Vagina (tissue), 2 donors: Measurements from ENCODE around the gene NOP9. TPM values are rescaled to one million over a fixed set of nuclear protein-coding genes. Genes with fewer than 3 reads are reported as not detected.
A peak's percentile ranks its signal among the peaks of the same experiment; 100 is the strongest.

ENCODE experiments used
- DNase-seq, 2 donors: peaks; one replicate each; pipeline ENCODE4 v3.0.0-alpha.2; 2017; ENCODE audit errors: extremely low spot score in 2 of 2
- H3K27ac ChIP-seq: fragments of 200-600 bp; sonication (generic); one replicate; pipeline ENCODE4 v1.5.1; 2019
- H3K27me3 ChIP-seq: fragments of 200-600 bp; sonication (generic); one replicate; pipeline ENCODE4 v1.5.1; 2019
- H3K36me3 ChIP-seq, 2 donors: fragments of 200-600 bp; sonication (generic); one replicate each; pipeline ENCODE4 v1.5.1; 2017 to 2019
- H3K4me1 ChIP-seq: fragments of 200-600 bp; sonication (generic); one replicate; pipeline ENCODE4 v1.5.1; 2019
- H3K4me3 ChIP-seq, 2 donors: fragments of 200-600 bp; sonication (generic); 1 replicate in 1 of 2; 2 replicates in 1 of 2; pipeline ENCODE4 v1.5.1; 2016 to 2019
- H3K9me3 ChIP-seq: fragments of 200-600 bp; sonication (generic); one replicate; pipeline ENCODE4 v1.5.1; 2019
- POLR2A ChIP-seq, 2 donors: fragments of 450-650 bp; IDR thresholded peaks; one replicate each; pipeline ENCODE4 v1.6.1; 2017; ENCODE audit warnings: antibody characterized with exemption in 2 of 2, mild to moderate bottlenecking in 2 of 2, moderate library complexity in 2 of 2
- POLR2AphosphoS5 ChIP-seq, 2 donors: sonication (generic); formaldehyde crosslinking; IDR thresholded peaks; one replicate each; pipeline ENCODE4 v1.9.0; 2017; ENCODE audit warnings: antibody characterized with exemption in 2 of 2, mild to moderate bottlenecking in 2 of 2, low read depth in 1 of 2; ENCODE audit not compliant: insufficient read depth in 1 of 2
- intact Hi-C: fragments of 100-400 bp; cut with DNase I; formaldehyde crosslinking; loops from one replicate; pipeline ENCODE4 v1.15.1; 2023
- total RNA-seq: library from RNA; depleted of rRNA; stranded (reverse); fragments of >200 nt; gene quantifications from one replicate; pipeline ENCODE4 v1.2.3, GENCODE V29; 2016
- TF ChIP-seq, protein P1 (sequence below), 3 experiments: fragments of 450-650 bp in 2 of 3; fragments of 200-600 bp in 1 of 3; sonication (generic) in 1 of 3; IDR thresholded peaks; one replicate each; pipeline ENCODE4 v1.5.1; 2017 to 2019; ENCODE audit warnings: antibody characterized with exemption in 3 of 3, mild to moderate bottlenecking in 2 of 3, moderate library complexity in 2 of 3

The NOP9 gene
- total RNA-seq, 1 donor from 2014 or later = 13.8 TPM

DNA sequence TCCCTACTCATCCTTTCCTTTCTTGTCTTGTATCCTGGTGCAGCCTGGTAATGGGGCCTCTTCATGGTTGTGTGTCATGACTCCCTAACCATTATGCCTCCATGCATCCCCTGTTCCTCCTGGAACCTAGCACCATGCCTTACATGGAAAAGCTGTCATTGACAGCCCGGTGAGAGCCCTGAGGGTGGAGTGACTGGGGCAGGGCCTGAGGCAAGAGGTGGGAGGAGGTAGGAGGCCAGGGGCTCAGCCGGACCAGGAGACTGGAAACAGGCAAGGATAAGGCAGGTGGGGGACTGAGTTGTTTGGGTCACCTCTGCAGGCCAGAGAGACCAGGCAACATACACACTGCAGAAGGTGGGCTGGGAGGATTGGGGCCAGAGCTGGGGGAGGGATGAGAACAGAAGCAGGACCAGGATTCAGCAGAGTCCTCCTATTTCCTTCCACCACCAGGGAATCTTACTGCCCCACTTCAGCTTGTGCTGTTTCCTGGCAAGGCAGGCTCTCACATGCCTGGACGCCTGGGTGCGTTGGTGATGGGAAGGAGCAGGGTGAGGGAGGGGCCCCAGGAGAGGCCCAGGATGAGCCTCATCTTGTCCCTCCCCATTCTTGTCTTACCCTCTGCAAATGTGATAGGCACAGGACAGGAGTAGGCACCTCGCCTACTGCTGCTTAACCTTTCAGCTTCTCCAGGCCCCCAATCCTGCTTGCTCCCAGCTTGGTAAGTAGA is 10.1 kb downstream of the NOP9 start, which contains the start of gene LTB4R2:
Gene LTB4R2, plus strand, starts transcription at position 603 of the 727 bp plus-strand sequence. CDS start 525 bp downstream, outside the sequence.
- peaks cover 0 to 27% of the 10 kb centered on the region in 2 donors for H3K36me3 ChIP-seq

DNA sequence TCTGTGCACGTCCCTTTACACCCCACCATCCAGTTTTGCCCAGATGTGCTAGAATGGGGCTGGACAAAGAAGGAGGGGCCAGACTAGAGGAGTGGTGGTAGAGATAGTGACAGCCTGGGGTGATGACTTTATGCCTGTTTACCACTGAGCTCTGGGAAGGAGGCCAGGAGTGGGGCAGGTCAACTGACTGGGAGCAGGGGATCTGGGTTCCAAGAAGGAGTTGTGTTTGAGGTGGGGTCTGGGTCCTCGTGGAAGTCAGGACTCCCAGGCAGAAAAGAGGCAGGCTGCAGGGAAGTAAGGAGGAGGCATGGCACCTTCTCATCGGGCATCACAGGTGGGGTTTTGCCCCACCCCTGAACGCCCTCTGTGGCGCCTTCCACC is 10.6 kb downstream of the NOP9 start:
- Histone ChIP-seq H3K4me3 (peak overlapping the region; percentile 48 to 58), H3K9me3 (no peaks in the 10 kb centered on the region), H3K36me3 (peaks cover 0 to 21% of the 10 kb centered on the region in 2 donors), H3K27ac (peak overlapping the region; percentile 87), H3K27me3 (no peaks in the 10 kb centered on the region), H3K4me1 (peaks cover 73% of the 10 kb centered on the region)
- intact Hi-C loops = no loop called here
- no peak for TF ChIP-seq POLR2AphosphoS5 (IDR thresholded peaks at IDR 0.05; ENCODE audit: insufficient read depth in 1 of 2, low read depth in 1 of 2)
- TF ChIP-seq, protein P1, sequence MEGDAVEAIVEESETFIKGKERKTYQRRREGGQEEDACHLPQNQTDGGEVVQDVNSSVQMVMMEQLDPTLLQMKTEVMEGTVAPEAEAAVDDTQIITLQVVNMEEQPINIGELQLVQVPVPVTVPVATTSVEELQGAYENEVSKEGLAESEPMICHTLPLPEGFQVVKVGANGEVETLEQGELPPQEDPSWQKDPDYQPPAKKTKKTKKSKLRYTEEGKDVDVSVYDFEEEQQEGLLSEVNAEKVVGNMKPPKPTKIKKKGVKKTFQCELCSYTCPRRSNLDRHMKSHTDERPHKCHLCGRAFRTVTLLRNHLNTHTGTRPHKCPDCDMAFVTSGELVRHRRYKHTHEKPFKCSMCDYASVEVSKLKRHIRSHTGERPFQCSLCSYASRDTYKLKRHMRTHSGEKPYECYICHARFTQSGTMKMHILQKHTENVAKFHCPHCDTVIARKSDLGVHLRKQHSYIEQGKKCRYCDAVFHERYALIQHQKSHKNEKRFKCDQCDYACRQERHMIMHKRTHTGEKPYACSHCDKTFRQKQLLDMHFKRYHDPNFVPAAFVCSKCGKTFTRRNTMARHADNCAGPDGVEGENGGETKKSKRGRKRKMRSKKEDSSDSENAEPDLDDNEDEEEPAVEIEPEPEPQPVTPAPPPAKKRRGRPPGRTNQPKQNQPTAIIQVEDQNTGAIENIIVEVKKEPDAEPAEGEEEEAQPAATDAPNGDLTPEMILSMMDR (IDR thresholded peaks at IDR 0.05) = no peak
- no peak for TF ChIP-seq POLR2A (IDR thresholded peaks at IDR 0.05)
- DNase-seq = no peak

More for the DNA sequence above, 10.1 kb downstream of the NOP9 start, which contains the start of gene LTB4R2:
- intact Hi-C loops = no loop called here
- no peak for DNase-seq
- Histone ChIP-seq H3K4me3 (peak within 1 kb of the TSS; percentile 48 to 58), H3K4me1 (peaks cover 68% of the 10 kb centered on the region), H3K27me3 (no peaks in the 10 kb centered on the region), H3K9me3 (no peaks in the 10 kb centered on the region), H3K27ac (peak within 1 kb of the TSS; percentile 87)
- no peak for TF ChIP-seq POLR2AphosphoS5 (IDR thresholded peaks at IDR 0.05; ENCODE audit: insufficient read depth in 1 of 2, low read depth in 1 of 2)
- TF ChIP-seq POLR2A (IDR thresholded peaks at IDR 0.05) = no peak
- TF ChIP-seq, protein P1 (IDR thresholded peaks at IDR 0.05) = no peak

DNA sequence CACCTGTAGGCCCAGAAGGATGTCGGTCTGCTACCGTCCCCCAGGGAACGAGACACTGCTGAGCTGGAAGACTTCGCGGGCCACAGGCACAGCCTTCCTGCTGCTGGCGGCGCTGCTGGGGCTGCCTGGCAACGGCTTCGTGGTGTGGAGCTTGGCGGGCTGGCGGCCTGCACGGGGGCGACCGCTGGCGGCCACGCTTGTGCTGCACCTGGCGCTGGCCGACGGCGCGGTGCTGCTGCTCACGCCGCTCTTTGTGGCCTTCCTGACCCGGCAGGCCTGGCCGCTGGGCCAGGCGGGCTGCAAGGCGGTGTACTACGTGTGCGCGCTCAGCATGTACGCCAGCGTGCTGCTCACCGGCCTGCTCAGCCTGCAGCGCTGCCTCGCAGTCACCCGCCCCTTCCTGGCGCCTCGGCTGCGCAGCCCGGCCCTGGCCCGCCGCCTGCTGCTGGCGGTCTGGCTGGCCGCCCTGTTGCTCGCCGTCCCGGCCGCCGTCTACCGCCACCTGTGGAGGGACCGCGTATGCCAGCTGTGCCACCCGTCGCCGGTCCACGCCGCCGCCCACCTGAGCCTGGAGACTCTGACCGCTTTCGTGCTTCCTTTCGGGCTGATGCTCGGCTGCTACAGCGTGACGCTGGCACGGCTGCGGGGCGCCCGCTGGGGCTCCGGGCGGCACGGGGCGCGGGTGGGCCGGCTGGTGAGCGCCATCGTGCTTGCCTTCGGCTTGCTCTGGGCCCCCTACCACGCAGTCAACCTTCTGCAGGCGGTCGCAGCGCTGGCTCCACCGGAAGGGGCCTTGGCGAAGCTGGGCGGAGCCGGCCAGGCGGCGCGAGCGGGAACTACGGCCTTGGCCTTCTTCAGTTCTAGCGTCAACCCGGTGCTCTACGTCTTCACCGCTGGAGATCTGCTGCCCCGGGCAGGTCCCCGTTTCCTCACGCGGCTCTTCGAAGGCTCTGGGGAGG is 11.3 kb downstream of the NOP9 start, which contains the start of gene LTB4R:
Gene LTB4R, plus strand, starts transcription at position 857 of the 959 bp plus-strand sequence. CDS start 4,150 bp downstream, outside the sequence.
- intact Hi-C loops = no loop called here
- H3K4me1 ChIP-seq = peaks cover 80% of the 10 kb centered on the region

DNA sequence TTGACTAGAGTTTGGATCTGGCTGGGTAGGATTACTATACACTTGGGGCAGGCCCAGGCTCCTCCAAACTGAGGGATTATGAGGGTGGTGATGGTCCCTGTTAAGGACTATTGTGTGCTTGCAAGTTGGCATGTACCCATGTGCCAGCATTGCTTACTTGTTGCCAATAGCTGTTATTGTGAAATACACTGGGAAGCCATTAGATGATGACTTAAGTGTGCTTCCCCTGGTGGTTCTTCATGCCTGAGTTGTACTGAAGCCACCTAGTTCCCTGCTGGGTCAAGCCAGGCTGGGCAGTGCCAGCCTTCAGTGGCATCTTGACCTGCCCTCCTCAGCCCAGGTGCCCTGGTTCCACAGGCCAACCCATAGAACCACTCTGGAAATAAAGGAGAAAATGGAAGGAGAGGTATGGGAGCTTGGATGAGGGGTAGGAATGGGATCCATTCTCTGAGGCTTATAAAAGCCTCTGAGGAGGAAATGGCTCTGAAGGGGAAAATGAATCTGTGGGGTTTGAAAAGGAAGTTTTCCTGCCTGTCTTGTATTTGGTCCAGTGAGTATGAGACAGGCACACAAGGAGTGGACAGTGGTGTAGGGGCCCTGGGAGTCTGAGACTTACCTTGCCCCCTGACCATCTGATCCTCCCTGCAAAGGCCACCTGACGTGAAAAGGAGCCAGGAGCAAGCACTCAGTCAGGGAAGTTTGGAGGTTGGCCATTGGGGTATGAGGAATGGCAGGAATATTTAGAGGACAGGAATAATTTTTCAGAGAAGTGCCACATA is 12.4 kb downstream of the NOP9 start:
- H3K4me1 ChIP-seq = peaks cover 91% of the 10 kb centered on the region
- intact Hi-C loops = no loop called here
- no peak for DNase-seq

More for the DNA sequence above, 11.3 kb downstream of the NOP9 start, which contains the start of gene LTB4R:
- no peak for DNase-seq
- H3K27ac ChIP-seq = peak within 1 kb of the TSS; percentile 87
- TF ChIP-seq POLR2AphosphoS5 (IDR thresholded peaks at IDR 0.05; ENCODE audit: insufficient read depth in 1 of 2, low read depth in 1 of 2) = no peak
- no peak for TF ChIP-seq POLR2A (IDR thresholded peaks at IDR 0.05)
- TF ChIP-seq, protein P1 (IDR thresholded peaks at IDR 0.05) = peak in 2 of 3 experiments; percentile 12 to 45
- H3K9me3 ChIP-seq = no peaks in the 10 kb centered on the region
- no peaks in the 10 kb centered on the region for H3K27me3 ChIP-seq
- peak within 1 kb of the TSS; percentile 48 to 58 for H3K4me3 ChIP-seq
- H3K36me3 ChIP-seq = peaks cover 0 to 15% of the 10 kb centered on the region in 2 donors

More for the DNA sequence above, 12.4 kb downstream of the NOP9 start:
- Histone ChIP-seq H3K27ac (peak overlapping the region; percentile 87), H3K9me3 (no peaks in the 10 kb centered on the region), H3K36me3 (peaks cover 0 to 4% of the 10 kb centered on the region in 2 donors), H3K27me3 (no peaks in the 10 kb centered on the region), H3K4me3 (peak overlapping the region; percentile 48 to 58)
- TF ChIP-seq POLR2A (IDR thresholded peaks at IDR 0.05) (no peak), POLR2AphosphoS5 (IDR thresholded peaks at IDR 0.05; ENCODE audit: insufficient read depth in 1 of 2, low read depth in 1 of 2) (no peak)
- TF ChIP-seq, protein P1 (IDR thresholded peaks at IDR 0.05) = no peak
